GM18499 (cell line): ENCODE results near the gene SLC2A9.
"Not testable (repeated sequence)": the region's sequence is repeated elsewhere in the genome, so short reads cannot be mapped to it uniquely, and the experiment has no call there.

Experiments
- ATAC-seq: cut with Tn5 transposase; IDR thresholded peaks from one replicate; pipeline ENCODE4 v1.9.1; 2021; ENCODE audit warnings: moderate number of reproducible peaks; ENCODE audit not compliant: insufficient read depth, unreplicated experiment

SLC2A9 gene

DNA sequence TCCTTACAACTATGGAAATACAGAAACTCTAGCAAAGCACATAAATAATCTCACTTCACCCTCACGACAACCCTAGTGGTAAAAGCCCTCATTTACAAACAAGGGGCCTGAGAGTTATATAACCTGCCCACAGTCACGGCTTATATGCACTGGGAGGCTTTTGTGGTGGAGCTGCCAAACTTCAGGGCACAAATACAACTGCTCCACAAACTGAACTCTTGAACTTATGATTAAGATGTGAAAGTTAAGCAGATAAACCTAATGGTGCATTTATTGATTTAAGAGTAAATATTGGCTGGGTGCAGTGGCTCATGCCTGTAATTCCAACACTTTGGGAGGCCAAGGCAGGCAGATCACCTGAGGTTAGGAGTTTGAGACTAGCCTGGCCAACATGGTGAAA is 19.0 kb downstream of the SLC2A9 start:
- ATAC-seq = no peak

DNA sequence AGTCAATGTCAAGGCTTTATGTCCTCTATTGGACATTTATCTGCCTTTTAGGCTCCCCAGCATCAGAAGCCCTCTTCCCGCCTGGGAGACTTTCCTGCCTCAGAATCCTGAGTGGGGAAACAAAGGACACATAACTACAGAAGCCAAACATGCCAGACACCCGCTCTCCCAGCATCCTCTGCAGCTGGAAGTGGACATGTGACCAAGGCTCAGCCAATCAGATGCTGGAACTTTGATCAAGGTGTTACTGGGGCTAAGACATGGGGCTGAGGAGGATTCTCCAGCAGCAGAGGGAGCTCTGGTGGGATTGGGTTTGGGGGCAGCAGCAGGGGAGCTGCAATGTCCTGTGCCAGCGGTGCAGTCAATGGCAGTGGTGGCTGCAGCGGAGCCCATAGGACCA is 19.5 kb downstream of the SLC2A9 start:
- ATAC-seq = no peak

DNA sequence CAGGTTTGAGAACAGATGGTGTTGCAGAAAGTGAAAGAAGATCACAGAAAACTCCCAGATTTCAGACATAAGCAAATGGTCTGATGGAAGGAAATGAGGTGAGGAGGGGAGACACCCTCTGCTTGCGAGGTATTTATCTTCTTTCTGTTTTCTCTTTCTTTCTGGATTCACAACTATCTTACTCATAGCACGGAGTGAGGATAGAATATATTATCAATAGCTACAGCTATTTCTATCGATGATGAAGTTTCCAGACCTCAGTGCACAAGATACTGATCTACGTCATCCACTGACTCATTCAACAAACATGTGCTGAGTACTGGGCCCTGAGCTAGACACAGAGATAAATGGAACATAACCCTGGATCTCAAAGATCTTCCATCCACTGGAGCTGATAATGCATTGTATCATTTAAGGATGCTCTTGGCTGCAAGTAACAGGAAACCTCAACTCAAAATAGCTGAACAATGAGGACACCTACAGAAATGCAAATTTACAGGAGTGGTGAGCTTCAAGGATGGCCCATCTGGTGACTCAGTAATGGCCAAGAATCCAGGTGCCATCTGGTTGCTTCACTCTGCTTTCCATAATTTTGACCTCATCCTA is 21.2 kb downstream of the SLC2A9 start:
- peak; percentile 41 for ATAC-seq

DNA sequence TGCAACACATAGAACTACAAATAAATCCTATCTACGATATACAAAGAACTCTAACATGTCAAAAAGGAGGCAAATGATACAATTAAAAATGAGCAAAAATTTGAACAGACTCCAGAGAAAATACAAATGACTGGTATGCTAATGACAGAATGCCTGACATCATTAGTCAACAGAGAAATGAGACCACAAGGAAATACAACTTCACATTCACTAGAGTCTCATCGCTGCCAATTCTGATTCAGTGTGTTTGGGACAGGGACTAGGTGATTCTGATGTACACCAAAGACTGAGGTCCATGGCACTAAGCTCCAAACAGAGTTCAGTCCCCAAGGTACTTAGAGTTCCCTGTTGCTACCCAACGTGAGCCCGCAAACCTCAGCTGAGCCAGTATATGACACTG is 23.4 kb downstream of the SLC2A9 start:
- ATAC-seq = no peak

DNA sequence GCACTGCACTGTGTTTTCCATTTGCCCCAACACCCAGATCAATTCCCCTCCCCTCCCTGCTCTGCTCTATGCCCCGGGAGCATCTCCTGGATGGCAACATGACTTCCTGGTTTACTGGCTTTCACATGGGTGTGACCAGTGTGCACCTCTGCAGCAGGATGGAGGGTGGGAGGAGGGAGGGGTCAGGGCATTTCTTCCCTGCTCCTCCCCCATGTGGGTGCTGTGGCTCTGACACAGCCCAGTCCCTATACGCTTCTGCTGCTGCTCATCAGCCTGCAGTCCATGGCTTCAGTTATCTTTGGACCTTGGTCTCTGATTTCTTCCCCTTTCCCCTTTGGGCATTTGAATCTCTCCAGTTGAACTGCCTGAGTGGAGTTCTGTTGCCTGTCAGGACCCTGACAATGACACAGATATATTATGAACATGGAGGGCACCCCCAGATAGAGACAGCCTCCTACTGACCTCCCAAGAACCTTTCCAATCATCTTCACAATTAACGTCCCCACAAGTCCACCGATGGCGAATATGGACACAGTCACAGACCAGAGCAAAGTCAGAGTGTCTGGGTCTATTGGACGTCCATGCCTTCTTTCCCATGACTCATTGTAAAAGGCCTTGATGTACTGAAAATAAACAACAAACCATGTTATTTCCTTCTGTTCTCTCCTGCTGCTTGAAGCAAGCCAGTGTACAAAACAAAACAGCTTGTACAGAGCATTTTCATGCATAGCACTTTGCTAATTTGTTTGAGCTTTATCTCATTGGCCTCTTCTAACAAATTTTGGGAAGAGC is 24.8 kb downstream of the SLC2A9 start:
- no peak for ATAC-seq

DNA sequence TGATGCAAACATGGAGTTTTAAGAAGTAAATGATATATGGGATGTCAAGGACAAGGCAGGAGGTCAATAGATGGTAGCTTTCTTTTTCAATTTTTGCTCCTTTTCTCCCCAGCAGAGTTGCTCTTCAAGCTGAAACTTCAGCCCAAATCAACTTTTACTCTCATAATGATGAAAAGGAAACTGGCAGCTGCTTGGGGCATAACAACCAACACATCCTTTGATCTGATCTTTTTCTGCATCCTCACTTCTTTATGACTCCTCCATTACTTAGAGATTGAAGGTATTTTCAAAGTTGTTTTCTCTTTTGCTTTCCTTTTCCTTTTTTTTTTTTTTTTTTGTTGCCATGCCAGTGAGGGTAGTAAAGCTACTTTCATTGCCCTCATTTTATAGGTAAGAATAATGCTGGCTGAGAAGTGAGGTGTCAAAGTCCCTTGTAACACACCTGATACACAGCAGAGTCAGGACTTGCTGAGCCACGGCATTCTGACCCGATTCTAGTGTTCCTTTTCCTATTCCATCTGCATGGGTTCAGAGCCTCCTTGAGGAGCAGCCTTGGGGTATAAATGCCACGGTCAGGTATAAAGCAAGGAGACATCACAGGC is 26.9 kb downstream of the SLC2A9 start:
- peak; percentile 66 for ATAC-seq

DNA sequence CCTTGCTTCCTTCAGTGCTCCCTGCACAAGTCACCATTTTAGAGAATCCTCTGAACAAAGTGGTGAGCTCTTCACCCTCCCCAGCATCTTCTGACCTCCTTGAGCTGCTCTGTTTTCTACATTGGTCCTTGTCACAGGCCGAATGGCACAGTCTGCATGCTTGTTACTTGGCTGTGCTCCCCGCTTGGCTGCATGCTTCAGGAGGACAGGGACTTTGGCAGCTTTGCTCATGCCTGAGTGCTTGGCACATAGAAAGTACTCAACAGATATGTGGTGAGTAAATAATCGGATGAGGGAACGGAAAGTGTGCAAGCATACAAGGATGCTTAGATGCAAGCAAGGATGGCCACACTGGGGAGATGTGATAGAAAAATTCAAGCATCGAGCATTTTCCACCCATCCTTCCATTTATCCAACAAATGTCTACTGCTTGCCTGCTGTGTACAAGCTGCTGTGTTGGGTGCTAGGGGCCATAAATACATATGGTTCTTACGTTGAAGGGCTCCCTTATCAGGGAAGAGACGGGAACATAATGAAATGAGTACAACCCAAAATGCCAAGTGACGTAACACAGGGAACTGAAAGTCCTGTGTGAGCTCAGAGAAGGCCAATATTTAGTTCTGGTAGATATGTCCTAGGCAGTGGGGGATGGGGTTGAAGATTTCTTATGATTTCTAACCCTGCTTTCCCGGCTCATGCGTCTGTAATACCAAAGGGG is 31.2 kb downstream of the SLC2A9 start:
- no peak for ATAC-seq

DNA sequence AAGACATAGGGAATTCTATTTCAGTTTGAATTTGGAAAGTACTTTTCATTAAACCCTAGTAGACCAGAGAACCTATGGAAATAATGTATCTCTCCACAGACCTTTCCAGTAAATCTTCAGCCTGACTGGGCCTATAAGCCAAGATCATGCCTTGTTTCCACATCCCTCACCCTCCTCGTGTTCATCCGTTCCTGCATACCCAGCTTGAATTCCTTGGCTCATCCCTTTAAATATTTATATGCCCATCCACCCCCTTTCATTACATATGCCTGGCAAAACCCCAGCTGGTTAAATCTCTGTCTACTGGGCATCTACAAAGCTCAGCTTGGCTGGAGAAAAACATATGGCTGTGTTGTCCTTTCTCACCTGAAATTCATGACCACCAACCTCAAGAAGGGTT is 32.4 kb downstream of the SLC2A9 start:
- ATAC-seq = no peak

DNA sequence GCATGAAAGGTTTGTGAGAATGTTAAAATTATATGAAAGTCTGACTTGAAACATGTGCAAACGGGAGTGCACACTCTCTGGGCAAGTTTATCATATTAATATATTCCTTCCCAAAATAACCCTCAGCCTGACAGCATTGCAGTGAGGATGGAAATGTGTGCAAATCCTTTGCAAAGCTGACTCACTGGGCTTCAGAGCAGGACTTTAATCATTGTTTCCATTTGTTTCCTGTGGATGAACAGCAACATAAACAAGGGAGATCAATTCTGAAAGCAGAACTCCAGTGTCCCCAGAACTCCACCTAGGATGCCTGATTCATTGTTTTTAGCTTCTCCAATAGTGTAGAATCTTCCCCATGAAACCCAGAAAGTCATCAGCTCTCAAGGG is 32.9 kb downstream of the SLC2A9 start:
- no peak for ATAC-seq

DNA sequence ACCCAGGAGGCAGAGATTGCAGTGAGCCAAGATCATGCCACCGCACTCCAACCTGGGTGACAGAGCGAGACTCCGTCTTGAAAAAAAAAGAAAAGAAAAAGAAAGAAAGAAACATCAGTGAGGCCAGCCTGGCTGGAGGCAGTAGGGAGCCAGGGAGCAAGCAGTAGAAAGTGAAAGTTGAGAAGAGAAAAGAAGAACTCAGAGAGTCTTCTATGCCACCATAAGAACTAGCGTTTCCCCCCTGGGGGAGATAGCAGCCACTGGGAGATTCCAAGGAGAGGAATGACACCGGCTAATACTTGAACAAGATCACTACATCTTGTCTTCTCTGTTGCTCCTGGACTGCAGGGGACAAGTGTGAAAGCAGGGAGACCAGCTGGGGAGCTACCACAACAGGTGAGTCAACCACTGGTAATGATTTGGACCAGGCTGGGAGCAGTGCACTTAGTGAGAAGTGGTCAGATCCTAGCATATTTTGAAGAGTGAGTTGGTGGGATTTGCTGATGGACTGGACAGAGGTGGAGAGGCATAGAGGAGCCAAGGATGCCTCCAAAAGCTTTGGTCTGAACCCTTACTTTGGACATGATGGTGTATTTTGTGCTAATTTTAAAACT is 33.4 kb downstream of the SLC2A9 start:
- ATAC-seq = peak; percentile 55

DNA sequence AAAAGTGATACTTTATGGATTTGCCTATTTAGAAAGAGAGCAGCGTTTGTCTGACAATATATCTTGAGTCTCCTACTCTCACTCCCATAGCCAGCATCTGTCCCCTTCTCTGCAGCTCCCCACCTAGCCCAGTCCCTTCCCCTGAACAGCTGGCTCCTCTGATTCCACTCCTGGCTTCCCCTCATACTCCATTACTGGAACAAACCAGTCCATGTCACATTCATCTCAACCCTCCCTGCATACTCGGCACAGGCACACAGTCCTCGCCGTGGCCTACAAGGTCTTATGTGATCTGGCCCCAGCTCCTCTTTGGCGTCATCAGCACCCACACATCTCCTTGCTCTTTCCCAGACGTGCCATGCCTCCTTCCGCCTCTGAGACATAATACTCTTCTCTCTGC is 36.7 kb downstream of the SLC2A9 start:
- ATAC-seq = no peak

DNA sequence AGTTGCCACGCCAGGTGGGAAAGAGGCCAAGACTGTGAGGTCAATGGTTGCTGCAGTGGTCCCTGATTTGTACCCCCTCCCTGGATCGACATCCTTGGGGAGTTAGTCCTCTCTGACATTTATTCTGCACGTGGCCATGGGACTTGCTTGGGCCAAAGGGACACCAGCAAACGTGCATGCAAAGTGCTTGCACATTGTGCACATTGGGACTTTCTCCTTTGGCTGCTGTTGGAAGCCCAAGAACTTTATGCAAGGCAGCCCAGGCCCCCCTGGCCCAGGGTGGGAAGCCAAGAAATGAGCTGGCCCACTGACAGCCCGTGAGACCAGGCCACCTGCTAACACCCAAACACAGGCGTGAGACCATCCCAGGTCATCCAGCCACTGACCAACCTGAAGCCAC is 38.1 kb downstream of the SLC2A9 start:
- ATAC-seq = no peak

DNA sequence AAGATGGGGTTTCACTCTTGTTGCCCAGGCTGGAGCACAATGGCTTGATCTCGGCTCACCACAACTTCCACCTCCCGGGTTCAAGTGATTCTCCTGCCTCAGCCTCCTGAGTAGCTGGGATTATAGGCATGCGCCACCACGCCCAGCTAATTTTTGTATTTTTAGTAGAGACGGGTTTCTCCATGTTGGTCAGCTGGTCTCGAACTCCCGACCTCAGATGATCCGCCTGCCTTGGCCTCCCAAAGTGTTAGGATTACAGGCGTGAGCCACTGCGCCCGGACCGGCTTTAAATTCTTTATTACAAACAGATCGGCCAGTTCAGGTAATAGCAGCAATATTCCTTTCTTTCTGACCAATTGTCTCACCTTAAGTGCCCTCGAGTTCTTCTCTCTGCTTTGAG is 39.4 kb downstream of the SLC2A9 start:
- ATAC-seq = not testable (repeated sequence)

DNA sequence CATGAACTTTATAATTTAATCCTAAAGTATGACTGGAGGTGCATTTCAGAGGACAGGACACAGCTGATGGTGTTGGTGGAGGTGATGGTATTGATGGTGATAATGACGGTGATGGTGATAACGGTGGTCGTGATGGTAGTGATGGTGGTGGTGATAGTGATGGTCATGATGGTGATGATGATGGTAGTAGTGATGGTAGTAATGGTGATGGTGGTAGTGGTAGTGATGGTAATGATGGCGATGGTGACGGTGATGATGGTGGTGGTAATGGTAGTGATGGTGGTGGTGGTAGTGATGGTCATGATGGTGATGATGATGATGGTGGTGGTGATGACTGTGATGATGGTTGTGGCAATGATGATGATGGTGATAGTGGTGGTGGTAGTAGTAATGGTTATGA is 40.4 kb downstream of the SLC2A9 start:
- ATAC-seq = no peak

DNA sequence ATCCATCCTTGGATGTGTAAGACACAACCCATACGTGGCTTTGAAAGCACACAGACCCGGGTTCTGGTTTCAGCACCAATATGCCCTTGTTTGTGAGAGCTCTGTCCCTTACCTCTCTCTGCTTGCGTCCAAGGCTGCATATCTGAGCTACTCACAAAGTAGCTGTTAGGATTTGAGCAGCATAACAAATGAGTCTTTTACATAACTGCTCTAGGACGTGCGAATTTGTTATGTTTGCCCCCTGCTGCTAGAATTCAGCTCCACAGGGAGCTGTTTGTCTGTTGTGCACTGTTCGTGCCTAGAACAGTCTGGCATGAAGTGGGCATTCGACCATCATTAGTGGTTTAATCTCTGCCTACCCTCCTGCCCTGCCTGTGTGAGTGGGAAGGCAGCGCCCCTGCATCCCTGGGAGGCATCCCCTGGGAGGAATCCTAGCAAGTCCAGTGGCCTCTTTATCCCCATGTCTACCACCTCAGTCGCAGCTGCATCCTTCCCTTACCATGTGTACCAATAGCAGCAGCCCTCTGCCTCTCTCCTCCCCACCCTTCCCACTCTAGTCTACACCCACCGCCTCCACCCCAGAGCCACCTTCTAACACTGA is 42.1 kb downstream of the SLC2A9 start:
- no peak for ATAC-seq

DNA sequence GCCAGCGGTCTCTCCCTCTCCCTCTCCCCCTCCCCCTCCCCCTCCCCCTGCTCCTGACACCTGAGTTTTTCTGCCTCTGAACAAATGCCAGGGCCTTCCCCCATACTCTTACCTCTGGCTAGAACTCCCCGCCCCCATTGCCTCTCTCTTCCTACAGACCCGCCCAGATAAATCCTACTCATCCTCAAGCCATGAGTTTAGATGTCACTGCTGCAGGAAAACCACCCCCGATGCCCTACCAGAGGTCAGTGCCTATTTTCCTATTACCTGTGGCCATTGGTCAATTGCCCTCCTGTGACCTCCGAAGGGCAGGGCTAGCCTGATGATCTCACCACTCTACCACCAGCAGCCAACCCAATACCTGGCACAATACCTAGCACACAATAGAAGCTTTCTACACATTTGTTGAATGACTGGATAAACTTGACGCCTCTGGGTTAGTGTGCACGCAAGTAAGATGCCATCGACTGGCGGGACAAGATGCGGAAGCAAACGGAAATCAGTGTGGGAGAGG is 43.7 kb downstream of the SLC2A9 start:
- no peak for ATAC-seq

DNA sequence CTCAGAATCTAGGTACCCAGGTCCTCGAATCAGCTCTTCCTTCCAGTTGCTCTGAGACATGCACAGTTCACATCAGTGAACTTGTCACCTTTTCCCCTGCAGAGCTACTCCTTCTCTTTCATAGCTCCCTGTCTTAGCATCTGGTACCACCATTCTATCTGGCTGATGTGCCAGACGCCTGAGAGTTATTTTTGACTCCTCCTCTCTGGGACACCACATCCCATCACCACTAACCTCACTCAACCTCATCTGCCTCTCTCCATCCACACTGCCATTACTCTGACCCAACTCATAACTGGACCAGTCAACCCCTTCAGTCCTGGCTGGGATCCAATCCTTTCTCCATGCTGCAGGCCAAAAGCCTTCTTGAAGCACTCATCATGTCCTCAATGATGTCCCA is 44.5 kb downstream of the SLC2A9 start:
- no peak for ATAC-seq

DNA sequence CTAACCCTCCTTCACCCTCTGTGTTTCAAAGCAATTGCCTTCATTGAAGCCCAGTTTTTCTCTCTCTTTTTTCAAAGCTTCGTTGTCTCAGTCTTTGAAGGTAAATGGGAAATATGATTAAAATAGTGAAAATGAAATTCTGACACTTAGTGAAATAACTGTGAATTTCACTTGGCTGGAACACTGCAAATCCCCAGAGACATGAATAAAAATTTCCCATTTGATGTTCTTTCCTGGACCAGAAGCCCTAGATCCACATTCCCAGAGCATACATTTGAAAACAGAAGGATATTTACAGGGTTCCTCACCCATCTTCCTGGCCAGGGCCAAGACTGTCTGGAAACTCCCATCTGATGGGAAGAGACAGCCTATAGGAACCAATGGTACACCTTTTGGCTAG is 45.0 kb downstream of the SLC2A9 start:
- ATAC-seq = no peak

DNA sequence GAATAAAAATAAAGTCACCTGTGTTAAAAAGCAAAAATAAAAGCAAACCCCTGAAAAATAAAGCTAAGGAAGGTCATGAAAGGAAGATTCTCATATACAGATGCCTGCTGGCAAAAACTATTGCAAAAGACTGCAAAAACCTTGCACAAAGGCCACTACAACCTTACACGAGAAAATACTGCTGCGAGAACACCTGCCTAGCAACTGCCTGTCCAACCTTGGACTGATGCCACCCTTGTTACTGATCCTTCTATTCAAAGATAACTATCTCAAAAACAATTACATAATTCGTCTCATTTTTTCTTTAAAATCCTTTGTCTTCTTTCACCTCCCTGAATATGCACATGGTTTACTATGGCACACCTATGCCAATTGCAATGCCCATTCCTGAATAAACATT is 49.6 kb downstream of the SLC2A9 start:
- no peak for ATAC-seq

DNA sequence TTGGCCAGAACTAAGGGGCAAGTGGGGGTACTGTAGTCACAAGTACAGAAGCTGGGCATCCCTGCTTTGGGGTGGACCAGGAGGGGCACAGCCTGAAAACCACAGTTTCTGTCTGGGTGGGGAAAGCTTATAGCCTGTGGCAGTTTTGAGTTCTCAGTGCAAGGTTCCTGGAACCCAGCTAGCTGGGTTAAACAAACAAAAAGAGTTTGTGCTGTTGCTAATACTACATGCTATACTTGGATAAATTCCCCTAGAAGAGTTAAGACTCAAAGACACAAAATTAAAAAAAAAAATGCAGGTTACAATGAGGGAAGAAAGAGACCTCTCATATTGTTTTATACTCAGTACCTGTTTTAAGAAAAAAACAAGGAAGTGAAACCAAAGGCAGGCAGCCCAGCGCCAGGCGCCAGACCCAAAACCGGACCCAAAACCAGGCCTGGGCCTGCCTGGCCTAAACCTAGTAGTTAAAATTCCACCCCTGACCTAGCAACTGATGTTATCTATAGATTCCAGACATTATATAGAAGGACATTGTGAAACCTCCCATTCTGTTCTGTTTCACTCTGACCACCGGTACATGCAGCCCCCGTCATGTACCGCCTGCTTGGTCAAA is 50.8 kb downstream of the SLC2A9 start:
- peak; percentile 71 for ATAC-seq
